ENCODE measurements around the gene UQCR11.

DNA sequence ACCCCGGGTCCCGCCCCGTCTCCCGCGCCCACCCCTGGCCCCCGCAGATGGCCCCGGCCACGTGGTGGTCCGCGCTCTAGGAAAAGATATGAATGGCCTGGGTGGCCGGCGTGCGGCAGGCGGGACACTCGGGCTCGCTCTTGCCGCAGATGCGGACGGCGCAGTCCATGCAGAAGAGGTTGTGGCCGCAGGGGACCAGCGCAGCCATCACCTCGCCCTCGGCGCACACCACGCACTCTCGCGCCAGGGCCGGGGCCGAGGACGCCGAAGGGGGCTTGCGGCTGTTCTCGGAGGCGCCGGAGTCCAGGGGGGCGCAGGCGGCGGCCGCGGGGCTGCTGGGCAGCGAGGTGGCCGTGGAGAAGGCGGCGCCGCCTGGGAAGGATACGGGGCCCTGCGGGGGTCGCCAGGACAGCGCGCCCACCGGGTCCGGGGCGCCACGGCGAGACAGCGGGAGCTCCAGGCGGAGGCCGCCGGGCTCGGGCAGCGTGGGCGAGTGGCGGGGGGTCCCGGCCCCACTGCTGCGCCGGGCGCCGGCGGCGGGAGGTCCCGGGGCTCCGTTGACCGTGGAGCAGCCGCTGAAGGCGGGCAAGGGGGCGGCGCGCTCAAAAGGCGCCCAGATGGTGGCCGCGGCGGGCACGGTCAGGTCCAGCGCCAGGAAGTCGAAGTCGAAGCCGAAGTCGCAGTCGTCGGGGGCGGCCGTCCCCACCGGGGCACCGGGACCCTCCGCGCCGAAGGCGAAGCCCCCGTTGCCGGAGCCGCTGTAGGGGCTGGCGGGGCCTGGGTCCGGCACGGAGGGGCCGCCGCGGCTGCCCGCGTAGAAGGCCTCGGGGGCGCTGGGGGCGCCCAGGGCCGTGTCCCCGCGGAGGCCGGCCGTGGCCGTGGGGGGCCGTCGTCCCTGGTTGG lies 49.5 kb downstream of the UQCR11 start:
- TF ChIP-seq, protein P1, sequence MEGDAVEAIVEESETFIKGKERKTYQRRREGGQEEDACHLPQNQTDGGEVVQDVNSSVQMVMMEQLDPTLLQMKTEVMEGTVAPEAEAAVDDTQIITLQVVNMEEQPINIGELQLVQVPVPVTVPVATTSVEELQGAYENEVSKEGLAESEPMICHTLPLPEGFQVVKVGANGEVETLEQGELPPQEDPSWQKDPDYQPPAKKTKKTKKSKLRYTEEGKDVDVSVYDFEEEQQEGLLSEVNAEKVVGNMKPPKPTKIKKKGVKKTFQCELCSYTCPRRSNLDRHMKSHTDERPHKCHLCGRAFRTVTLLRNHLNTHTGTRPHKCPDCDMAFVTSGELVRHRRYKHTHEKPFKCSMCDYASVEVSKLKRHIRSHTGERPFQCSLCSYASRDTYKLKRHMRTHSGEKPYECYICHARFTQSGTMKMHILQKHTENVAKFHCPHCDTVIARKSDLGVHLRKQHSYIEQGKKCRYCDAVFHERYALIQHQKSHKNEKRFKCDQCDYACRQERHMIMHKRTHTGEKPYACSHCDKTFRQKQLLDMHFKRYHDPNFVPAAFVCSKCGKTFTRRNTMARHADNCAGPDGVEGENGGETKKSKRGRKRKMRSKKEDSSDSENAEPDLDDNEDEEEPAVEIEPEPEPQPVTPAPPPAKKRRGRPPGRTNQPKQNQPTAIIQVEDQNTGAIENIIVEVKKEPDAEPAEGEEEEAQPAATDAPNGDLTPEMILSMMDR (IDR thresholded peaks at IDR 0.05): no peak
- no peak for TF ChIP-seq POLR2AphosphoS5 (IDR thresholded peaks at IDR 0.05)
- TF ChIP-seq POLR2A (IDR thresholded peaks at IDR 0.05): no peak

Measured in stomach (tissue), 4 donors.